ENCODE data around the gene IVD.
"Not testable (repeated sequence)": the region's sequence is repeated elsewhere in the genome, so short reads cannot be mapped to it uniquely, and the experiment has no call there.

Gene IVD

GRCh38 chr15:40440743-40441564 is 35.4 kb downstream of the IVD start, which contains the start of gene BAHD1:
Gene BAHD1 (plus strand): TSS chr15:40440953. CDS start chr15:40458465, 17,512 bp downstream.
- DNase-seq: peak; percentile 94 to 95

- peak; percentile 26 for DNase-seq
Observed at GRCh38 chr15:40441565-40442531, 36.3 kb downstream of the IVD start.

GRCh38 chr15:40443255-40443654 is 37.7 kb downstream of the IVD start:
- DNase-seq: no peak

GRCh38 chr15:40443846-40444245 is 38.3 kb downstream of the IVD start:
- DNase-seq: no peak

GRCh38 chr15:40444736-40445135 is 39.1 kb downstream of the IVD start:
- DNase-seq: no peak

GRCh38 chr15:40445421-40445922 is 39.9 kb downstream of the IVD start:
- DNase-seq: no peak

GRCh38 chr15:40446144-40446543 is 40.5 kb downstream of the IVD start:
- no peak for DNase-seq

- DNase-seq: no peak
Observed at GRCh38 chr15:40448354-40448753, 42.8 kb downstream of the IVD start.

GRCh38 chr15:40449275-40449674 is 43.7 kb downstream of the IVD start:
- DNase-seq: no peak

GRCh38 chr15:40450047-40450446 is 44.5 kb downstream of the IVD start:
- DNase-seq: no peak

- DNase-seq: no peak
Observed at GRCh38 chr15:40451527-40452158, 46.0 kb downstream of the IVD start.

GRCh38 chr15:40452296-40453090 is 46.9 kb downstream of the IVD start:
- DNase-seq: no peak

- not testable (repeated sequence) for DNase-seq
Observed at GRCh38 chr15:40453941-40454340, 48.3 kb downstream of the IVD start.

- DNase-seq: no peak
Observed at GRCh38 chr15:40454904-40455391, 49.4 kb downstream of the IVD start.

- no peak for DNase-seq
Observed at GRCh38 chr15:40456299-40456712, 50.7 kb downstream of the IVD start.

- DNase-seq: no peak
Observed at GRCh38 chr15:40456738-40457137, 51.1 kb downstream of the IVD start.

- DNase-seq: no peak
Observed at GRCh38 chr15:40458495-40459371, 53.1 kb downstream of the IVD start.

GRCh38 chr15:40459391-40460015 is 53.9 kb downstream of the IVD start:
- no peak for DNase-seq

- DNase-seq: no peak
Observed at GRCh38 chr15:40460404-40460803, 54.8 kb downstream of the IVD start.

GRCh38 chr15:40461958-40462357 is 56.4 kb downstream of the IVD start:
- no peak for DNase-seq
